ENCODE data around the gene ERCC6L2. TPM values are rescaled to one million over a fixed set of nuclear protein-coding genes. Genes with fewer than 3 reads are reported as not detected.

Gene ERCC6L2
- total RNA-seq, 2 donors from 2014 or later: 37.7 to 44.2 TPM

- no peak overlapping the region for H3K27ac Mint-ChIP-seq
- Histone ChIP-seq H3K9me3 (ENCODE audit: control insufficient read depth, low read length) (no peaks in the 10 kb centered on the region), H3K36me3 (ENCODE audit: control insufficient read depth, insufficient read depth, low read length) (peaks cover 23% of the 10 kb centered on the region), H3K27me3 (ENCODE audit: control insufficient read depth, insufficient read depth, low read length, poor library complexity, severe bottlenecking) (no peaks in the 10 kb centered on the region), H3K9ac (ENCODE audit: extremely low read depth, low read length, poor library complexity, severe bottlenecking) (no peak overlapping the region), H3K4me1 (ENCODE audit: control insufficient read depth, insufficient read depth, low read length) (no peaks in the 10 kb centered on the region), H3K27ac (ENCODE audit: low read depth, low read length) (no peak overlapping the region), H3K4me3 (ENCODE audit: low read length) (no peak overlapping the region)
- TF ChIP-seq CTCF (conservative IDR thresholded peaks at IDR 0.05): no peak
- H3K4me1 Mint-ChIP-seq: peaks cover 13% of the 10 kb centered on the region
- 97 to 100% methylated on average over 1 of the region's 1 CpG for WGBS, 2 experiments (ENCODE audit: insufficient coverage in 1 of 2, insufficient read length in 1 of 2)
- no peak overlapping the region for H3K4me3 Mint-ChIP-seq
- H3K9me3 Mint-ChIP-seq: no peaks in the 10 kb centered on the region
- no peaks in the 10 kb centered on the region for H3K27me3 Mint-ChIP-seq (ENCODE audit: insufficient read depth)
- no peak for DNase-seq
- H3K36me3 Mint-ChIP-seq (ENCODE audit: low read depth): peaks cover 15% of the 10 kb centered on the region
These were observed 2.5 kb downstream of the ERCC6L2 start for GRCh38 chr9:95877984-95878383.

GRCh38 chr9:95879591-95879990 lies 4.1 kb downstream of the ERCC6L2 start:
- H3K4me1 Mint-ChIP-seq: peaks cover 8% of the 10 kb centered on the region

GRCh38 chr9:95880021-95880690 lies 4.7 kb downstream of the ERCC6L2 start:
- peaks cover 42% of the 10 kb centered on the region for H3K36me3 ChIP-seq (ENCODE audit: control insufficient read depth, insufficient read depth, low read length)
- Mint-ChIP-seq H3K9me3 (no peaks in the 10 kb centered on the region), H3K4me3 (no peak overlapping the region), H3K4me1 (peaks cover 5% of the 10 kb centered on the region), H3K36me3 (ENCODE audit: low read depth) (peaks cover 29% of the 10 kb centered on the region), H3K27ac (no peak overlapping the region), H3K27me3 (ENCODE audit: insufficient read depth) (no peaks in the 10 kb centered on the region)
- H3K4me3 ChIP-seq (ENCODE audit: low read length): no peak overlapping the region
- no peak for DNase-seq
- H3K9ac ChIP-seq (ENCODE audit: extremely low read depth, low read length, poor library complexity, severe bottlenecking): no peak overlapping the region
- WGBS, 2 experiments (ENCODE audit: insufficient coverage in 1 of 2, insufficient read length in 1 of 2): 99 to 100% methylated on average over 1 to 3 of the region's 4 CpGs
- H3K9me3 ChIP-seq (ENCODE audit: control insufficient read depth, low read length): no peaks in the 10 kb centered on the region
- no peak for TF ChIP-seq CTCF (conservative IDR thresholded peaks at IDR 0.05)
- no peaks in the 10 kb centered on the region for H3K4me1 ChIP-seq (ENCODE audit: control insufficient read depth, insufficient read depth, low read length)
- no peaks in the 10 kb centered on the region for H3K27me3 ChIP-seq (ENCODE audit: control insufficient read depth, insufficient read depth, low read length, poor library complexity, severe bottlenecking)
- no peak overlapping the region for H3K27ac ChIP-seq (ENCODE audit: low read depth, low read length)

More at GRCh38 chr9:95879591-95879990, 4.1 kb downstream of the ERCC6L2 start:
- H3K9ac ChIP-seq (ENCODE audit: extremely low read depth, low read length, poor library complexity, severe bottlenecking): no peak overlapping the region
- Mint-ChIP-seq H3K27me3 (ENCODE audit: insufficient read depth) (no peaks in the 10 kb centered on the region), H3K9me3 (no peaks in the 10 kb centered on the region), H3K27ac (no peak overlapping the region), H3K4me3 (no peak overlapping the region), H3K36me3 (ENCODE audit: low read depth) (peaks cover 23% of the 10 kb centered on the region)
- H3K36me3 ChIP-seq (ENCODE audit: control insufficient read depth, insufficient read depth, low read length): peaks cover 36% of the 10 kb centered on the region
- no peak for TF ChIP-seq CTCF (conservative IDR thresholded peaks at IDR 0.05)
- DNase-seq: no peak
- H3K27me3 ChIP-seq (ENCODE audit: control insufficient read depth, insufficient read depth, low read length, poor library complexity, severe bottlenecking): no peaks in the 10 kb centered on the region
- no peak overlapping the region for H3K27ac ChIP-seq (ENCODE audit: low read depth, low read length)
- H3K9me3 ChIP-seq (ENCODE audit: control insufficient read depth, low read length): no peaks in the 10 kb centered on the region
- no peak overlapping the region for H3K4me3 ChIP-seq (ENCODE audit: low read length)
- no peaks in the 10 kb centered on the region for H3K4me1 ChIP-seq (ENCODE audit: control insufficient read depth, insufficient read depth, low read length)
